Measurements from ENCODE around the gene TMEM9. TPM values are rescaled to one million over a fixed set of nuclear protein-coding genes. Genes with fewer than 3 reads are reported as not detected.

TMEM9 gene
- total RNA-seq, 4 donors from 2014 or later = 38.1 to 50.8 (median 40.7) TPM

DNA sequence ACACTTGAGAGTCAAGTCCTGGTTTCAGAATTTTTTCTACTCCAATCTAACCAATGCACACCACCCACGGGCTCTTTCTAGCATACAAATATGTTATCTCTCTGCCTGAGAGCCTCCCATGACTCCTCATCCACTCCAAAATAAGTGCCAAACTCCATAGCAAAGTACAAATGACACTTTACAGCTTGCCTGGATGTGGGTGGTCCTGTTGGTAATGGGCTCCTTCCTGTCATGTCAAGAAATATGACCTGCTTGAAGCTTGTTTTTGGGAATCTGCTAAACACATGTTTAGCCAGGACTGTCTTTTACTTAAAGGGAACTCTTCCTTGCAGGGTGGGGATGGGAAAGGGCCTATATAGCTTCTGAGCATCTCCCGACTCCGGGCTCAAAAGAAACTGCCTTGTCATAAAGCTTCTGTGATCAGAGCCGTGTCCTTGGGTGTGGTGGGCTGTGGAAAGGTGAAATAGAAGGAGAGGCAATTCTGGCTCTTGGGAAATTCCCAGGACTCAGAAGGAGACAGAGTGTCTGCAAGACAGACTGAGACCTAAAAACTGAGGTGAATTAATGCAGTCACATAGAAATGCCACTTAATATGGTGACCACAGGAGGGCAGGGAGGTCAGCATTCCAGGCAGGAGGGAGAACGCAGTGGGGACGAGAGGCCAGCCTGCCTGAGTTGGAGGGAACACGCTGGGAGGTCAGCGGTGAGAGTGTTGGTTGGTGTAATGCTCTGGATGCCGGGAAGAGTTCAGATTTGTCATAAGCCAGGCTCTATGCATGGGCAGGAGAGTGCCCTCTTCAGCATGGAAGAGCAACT, 30.2 kb upstream of the TMEM9 start:
- H3K9me3 ChIP-seq = no peaks in the 10 kb centered on the region
- H3K4me1 ChIP-seq = peaks cover 14% of the 10 kb centered on the region
- H3K4me3 ChIP-seq = no peak overlapping the region
- H3K27me3 ChIP-seq = no peaks in the 10 kb centered on the region
- H3K36me3 ChIP-seq = no peaks in the 10 kb centered on the region
- WGBS = 62% methylated on average over 7 of the region's 9 CpGs
- no peak for TF ChIP-seq POLR2AphosphoS5 (IDR thresholded peaks at IDR 0.05)
- peak in 1 of 2 donors; percentile 63 for TF ChIP-seq CTCF (IDR thresholded peaks at IDR 0.05)
- TF ChIP-seq EP300 (IDR thresholded peaks at IDR 0.05) = no peak
- TF ChIP-seq POLR2A (IDR thresholded peaks at IDR 0.05) = no peak
- peak; percentile 52 to 74 for DNase-seq (ENCODE audit: low spot score in 2 of 2)
- no peak overlapping the region for H3K27ac ChIP-seq

DNA sequence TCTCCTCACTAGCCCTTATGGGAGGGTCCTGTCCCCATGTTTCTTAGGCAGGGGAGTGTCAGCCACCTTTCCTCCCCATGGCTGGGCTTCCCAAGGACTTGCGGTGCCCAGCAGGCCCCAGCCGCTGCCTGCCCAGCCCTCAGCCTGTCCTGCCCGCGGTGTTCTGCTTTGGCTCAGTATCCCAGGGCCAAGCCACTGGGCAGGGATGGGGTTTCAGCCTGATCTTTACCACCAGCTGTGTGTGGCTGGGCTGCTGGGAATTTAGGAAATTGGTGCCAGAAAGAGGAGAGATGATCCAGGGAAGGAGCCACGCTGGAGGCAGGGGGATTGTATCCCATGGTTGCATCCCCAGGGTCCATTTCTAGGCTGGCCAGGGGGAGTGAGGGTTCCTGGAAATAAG, 29.5 kb upstream of the TMEM9 start:
- no peaks in the 10 kb centered on the region for H3K36me3 ChIP-seq
- no peaks in the 10 kb centered on the region for H3K27me3 ChIP-seq
- H3K9me3 ChIP-seq = no peaks in the 10 kb centered on the region
- H3K4me3 ChIP-seq = no peak overlapping the region
- 84% methylated on average over 5 of the region's 5 CpGs for WGBS
- no peak for TF ChIP-seq CTCF (IDR thresholded peaks at IDR 0.05)
- no peak for TF ChIP-seq EP300 (IDR thresholded peaks at IDR 0.05)
- no peak for TF ChIP-seq POLR2AphosphoS5 (IDR thresholded peaks at IDR 0.05)
- TF ChIP-seq POLR2A (IDR thresholded peaks at IDR 0.05) = no peak
- peaks cover 14% of the 10 kb centered on the region for H3K4me1 ChIP-seq
- H3K27ac ChIP-seq = no peak overlapping the region
- DNase-seq (ENCODE audit: low spot score in 2 of 2) = peak; percentile 36 to 47

- 79% methylated on average over 3 of the region's 3 CpGs for WGBS
- Histone ChIP-seq H3K4me1 (peaks cover 14% of the 10 kb centered on the region), H3K27me3 (no peaks in the 10 kb centered on the region), H3K27ac (no peak overlapping the region), H3K36me3 (no peaks in the 10 kb centered on the region), H3K9me3 (no peaks in the 10 kb centered on the region), H3K4me3 (no peak overlapping the region)
- TF ChIP-seq EP300 (IDR thresholded peaks at IDR 0.05) (no peak), POLR2AphosphoS5 (IDR thresholded peaks at IDR 0.05) (no peak), POLR2A (IDR thresholded peaks at IDR 0.05) (no peak), CTCF (IDR thresholded peaks at IDR 0.05) (no peak)
- DNase-seq (ENCODE audit: low spot score in 2 of 2) = peak in 1 of 2 donors; percentile 38
Observed at GRCh38 chr1:201183209-201183608, 28.9 kb upstream of the TMEM9 start.

- 78% methylated on average over 2 of the region's 2 CpGs for WGBS
- no peak overlapping the region for H3K4me3 ChIP-seq
- peaks cover 14% of the 10 kb centered on the region for H3K4me1 ChIP-seq
- H3K36me3 ChIP-seq = no peaks in the 10 kb centered on the region
- H3K27ac ChIP-seq = no peak overlapping the region
- peak; percentile 23 to 32 for DNase-seq (ENCODE audit: low spot score in 2 of 2)
- H3K27me3 ChIP-seq = no peaks in the 10 kb centered on the region
- no peaks in the 10 kb centered on the region for H3K9me3 ChIP-seq
- no peak for TF ChIP-seq CTCF (IDR thresholded peaks at IDR 0.05)
- no peak for TF ChIP-seq POLR2AphosphoS5 (IDR thresholded peaks at IDR 0.05)
- no peak for TF ChIP-seq EP300 (IDR thresholded peaks at IDR 0.05)
- no peak for TF ChIP-seq POLR2A (IDR thresholded peaks at IDR 0.05)
Observed at GRCh38 chr1:201181726-201182125, 27.5 kb upstream of the TMEM9 start.

GRCh38 chr1:201181323-201181722, 27.0 kb upstream of the TMEM9 start:
- Histone ChIP-seq H3K36me3 (no peaks in the 10 kb centered on the region), H3K4me1 (peaks cover 14% of the 10 kb centered on the region), H3K9me3 (no peaks in the 10 kb centered on the region), H3K4me3 (no peak overlapping the region), H3K27ac (no peak overlapping the region), H3K27me3 (no peaks in the 10 kb centered on the region)
- no peak for DNase-seq (ENCODE audit: low spot score in 2 of 2)
- 85% methylated on average over 1 of the region's 1 CpG for whole genome bisulfite sequencing
- TF ChIP-seq POLR2A (IDR thresholded peaks at IDR 0.05) (no peak), CTCF (IDR thresholded peaks at IDR 0.05) (no peak), POLR2AphosphoS5 (IDR thresholded peaks at IDR 0.05) (no peak), EP300 (IDR thresholded peaks at IDR 0.05) (no peak)
